Cardiac septum (tissue), 1 donor: ENCODE measurements around the gene DCAF5. TPM values are rescaled to one million over a fixed set of nuclear protein-coding genes. Genes with fewer than 3 reads are reported as not detected.
"Not testable (repeated sequence)": the region's sequence is repeated elsewhere in the genome, so short reads cannot be mapped to it uniquely, and the experiment has no call there.

ENCODE experiments used
- DNase-seq: peaks from one replicate; pipeline ENCODE4 v3.0.0-alpha.2; 2020; ENCODE audit warnings: low spot score
- intact Hi-C: fragments of 100-400 bp; cut with DNase I; formaldehyde crosslinking; loops from one replicate; pipeline ENCODE4 v1.14.0; 2022
- long read RNA-seq: library from polyadenylated mRNA; unstranded; transcript quantifications from one replicate; pipeline ENCODE4 v2.0.0, GENCODE V29; 2021
- total RNA-seq: library from RNA; stranded (reverse); fragmentation: NEBNext Ultra II Directional; extraction: Animal tissue kit (Norgen Biotek cat#: 25700); gene quantifications from one replicate; pipeline ENCODE4 v1.2.1, GENCODE V29; 2021
- donor health status: DM: no; HTN: no; CAD: no.

DCAF5 gene
- total RNA-seq: 52.5 TPM
- long read RNA-seq, full-length matches to known transcripts: 23 of 57 reads
- long read RNA-seq, partial matches to known transcripts: 5 of 57 reads
- long read RNA-seq, other reads (novel, unspliced or antisense): 29 of 57 reads

GRCh38 chr14:69152902-69153151 lies at the start of gene DCAF5:
Gene DCAF5 (minus strand): TSS chr14:69153119. CDS start chr14:69152978, 141 bp downstream.
- DNase-seq: peak; percentile 97
- intact Hi-C loops: loop anchor here (2.0 to 5.0 kb wide), 2 partner anchors 38 to 89 kb away; partner anchors contain the start of gene EXD2

GRCh38 chr14:69199786-69200185 lies 46.9 kb upstream of the DCAF5 start:
- intact Hi-C loops: no loop called here
- DNase-seq: no peak

GRCh38 chr14:69193721-69194120 lies 40.8 kb upstream of the DCAF5 start:
- no peak for DNase-seq
- intact Hi-C loops: no loop called here

GRCh38 chr14:69191340-69192111 lies 38.6 kb upstream of the DCAF5 start, which contains the start of gene EXD2:
Gene EXD2 (plus strand): TSS chr14:69191498. CDS start chr14:69209471, 17,973 bp downstream.
- peak; percentile 91 for DNase-seq
- intact Hi-C loops: loop anchor here (2.0 kb wide), 1 partner anchor 39 kb away; the partner anchor contains the start of gene DCAF5

GRCh38 chr14:69190191-69190590 lies 37.3 kb upstream of the DCAF5 start:
- DNase-seq: no peak
- intact Hi-C loops: loop anchor here (2.0 kb wide), 1 partner anchor 37 kb away; the partner anchor contains the start of gene DCAF5

- DNase-seq: no peak
- intact Hi-C loops: no loop called here
Measured at GRCh38 chr14:69183735-69184134, 30.8 kb upstream of the DCAF5 start.

GRCh38 chr14:69182580-69182979 lies 29.7 kb upstream of the DCAF5 start:
- DNase-seq, intact Hi-C loops: not testable (repeated sequence)

GRCh38 chr14:69181491-69181890 lies 28.6 kb upstream of the DCAF5 start:
- DNase-seq: no peak
- intact Hi-C loops: no loop called here

- intact Hi-C loops: no loop called here
- no peak for DNase-seq
Measured at GRCh38 chr14:69175130-69175529, 22.2 kb upstream of the DCAF5 start.

- DNase-seq: no peak
- intact Hi-C loops: no loop called here
Measured at GRCh38 chr14:69171569-69171968, 18.6 kb upstream of the DCAF5 start.

- intact Hi-C loops: no loop called here
- no peak for DNase-seq
Measured at GRCh38 chr14:69170839-69171238, 17.9 kb upstream of the DCAF5 start.

- intact Hi-C loops, DNase-seq: not testable (repeated sequence)
Measured at GRCh38 chr14:69165787-69166186, 12.9 kb upstream of the DCAF5 start.

- no peak for DNase-seq
- intact Hi-C loops: no loop called here
Measured at GRCh38 chr14:69161590-69161989, 8.7 kb upstream of the DCAF5 start.

- no peak for DNase-seq
- intact Hi-C loops: no loop called here
Measured at GRCh38 chr14:69156224-69156623, 3.3 kb upstream of the DCAF5 start.

- no peak for DNase-seq
- intact Hi-C loops: loop anchor here (5.0 kb wide), 1 partner anchor 88 kb away; no protein-coding TSS in a partner anchor
Measured at GRCh38 chr14:69154779-69155178, 1.9 kb upstream of the DCAF5 start.

GRCh38 chr14:69153873-69154270 lies 953 bp upstream of the DCAF5 start:
- intact Hi-C loops: loop anchor here (2.0 to 5.0 kb wide), 2 partner anchors 37 to 88 kb away; partner anchors contain the start of gene EXD2

GRCh38 chr14:69153152-69153872 lies 393 bp upstream of the DCAF5 start:
- DNase-seq: peak; percentile 77
- intact Hi-C loops: loop anchor here (2.0 to 5.0 kb wide), 2 partner anchors 37 to 89 kb away; partner anchors contain the start of gene EXD2

More at GRCh38 chr14:69153873-69154270, 953 bp upstream of the DCAF5 start:
- DNase-seq: peak; percentile 77

GRCh38 chr14:69152181-69152901 lies 578 bp downstream of the DCAF5 start:
- no peak for DNase-seq
- intact Hi-C loops: loop anchor here (2.0 to 5.0 kb wide), 2 partner anchors 38 to 90 kb away; partner anchors contain the start of gene EXD2

- DNase-seq: peak; percentile 89
- intact Hi-C loops: loop anchor here (2.0 to 5.0 kb wide), 2 partner anchors 39 to 91 kb away; partner anchors contain the start of gene EXD2
Measured at GRCh38 chr14:69151458-69152180, 1.3 kb downstream of the DCAF5 start.
